Activated T-cell treated with anti-CD3 and anti-CD28 coated beads for 4 hours (primary cell): Measurements from ENCODE around the gene SPAG4.

ENCODE experiments used
- DNase-seq: peaks from one replicate; pipeline ENCODE4 v3.0.0-alpha.2; 2020

Gene SPAG4

GRCh38 chr20:35625584-35626385 is 10.2 kb downstream of the SPAG4 start:
- DNase-seq: no peak

GRCh38 chr20:35626386-35627001 is 10.9 kb downstream of the SPAG4 start:
- DNase-seq: no peak

- no peak for DNase-seq
These were observed 11.5 kb downstream of the SPAG4 start for GRCh38 chr20:35627121-35627520.

GRCh38 chr20:35629427-35630145 is 14.0 kb downstream of the SPAG4 start:
- DNase-seq: no peak

- no peak for DNase-seq
These were observed 15.0 kb downstream of the SPAG4 start for GRCh38 chr20:35630636-35631035.

GRCh38 chr20:35632539-35633115 is 17.0 kb downstream of the SPAG4 start:
- DNase-seq: no peak

- DNase-seq: no peak
These were observed 20.0 kb downstream of the SPAG4 start for GRCh38 chr20:35635652-35636051.

GRCh38 chr20:35636095-35636494 is 20.5 kb downstream of the SPAG4 start:
- DNase-seq: no peak

- DNase-seq: no peak
These were observed 21.6 kb downstream of the SPAG4 start for GRCh38 chr20:35637276-35637675.

- DNase-seq: no peak
These were observed 23.1 kb downstream of the SPAG4 start for GRCh38 chr20:35638751-35639150.

- DNase-seq: no peak
These were observed 25.1 kb downstream of the SPAG4 start for GRCh38 chr20:35640724-35641123.

GRCh38 chr20:35641743-35642142 is 26.1 kb downstream of the SPAG4 start:
- DNase-seq: no peak

GRCh38 chr20:35643045-35643444 is 27.4 kb downstream of the SPAG4 start:
- no peak for DNase-seq

GRCh38 chr20:35644806-35645205 is 29.2 kb downstream of the SPAG4 start:
- DNase-seq: no peak

- no peak for DNase-seq
These were observed 33.2 kb downstream of the SPAG4 start for GRCh38 chr20:35648836-35649235.

GRCh38 chr20:35650632-35651031 is 35.0 kb downstream of the SPAG4 start:
- no peak for DNase-seq

GRCh38 chr20:35651958-35652357 is 36.3 kb downstream of the SPAG4 start:
- DNase-seq: no peak

- no peak for DNase-seq
These were observed 37.2 kb downstream of the SPAG4 start for GRCh38 chr20:35652641-35653429.

GRCh38 chr20:35653430-35653734 is 37.8 kb downstream of the SPAG4 start:
- no peak for DNase-seq

GRCh38 chr20:35653893-35654292 is 38.3 kb downstream of the SPAG4 start:
- DNase-seq: no peak

GRCh38 chr20:35654415-35654814 is 38.8 kb downstream of the SPAG4 start:
- no peak for DNase-seq

- DNase-seq: no peak
These were observed 41.6 kb downstream of the SPAG4 start for GRCh38 chr20:35657271-35657670.
